ENCODE results near the gene ARHGEF12. TPM values are rescaled to one million over a fixed set of nuclear protein-coding genes. Genes with fewer than 3 reads are reported as not detected.

Gene ARHGEF12
- total and polyA plus RNA-seq, 4 experiments from 2014 or later: 0.80 to 5.0 (median 3.8) TPM

- DNase-seq: no peak
- Histone ChIP-seq H3K4me1 (ENCODE audit: insufficient read depth, low read length) (no peaks in the 10 kb centered on the region), H3K9me3 (ENCODE audit: control insufficient read depth in 1 of 2, low read length in 2 of 2) (no peaks in the 10 kb centered on the region), H3K4me3 (ENCODE audit: low read length in 2 of 2) (no peak overlapping the region), H3K27me3 (ENCODE audit: insufficient read depth, low read length) (peaks cover 7% of the 10 kb centered on the region), H3K36me3 (ENCODE audit: insufficient read depth, low read length) (no peaks in the 10 kb centered on the region), H3K27ac (ENCODE audit: low read depth, low read length) (no peak overlapping the region)
- H3K9me3 Mint-ChIP-seq: peaks cover 0 to 2% (median 0%) of the 10 kb centered on the region in 8 donors
- CTCF ChIA-PET (ENCODE audit: partially characterized antibody): no interaction called here
- no peaks in the 10 kb centered on the region for H3K36me3 Mint-ChIP-seq
- POLR2A ChIA-PET (ENCODE audit: partially characterized antibody): no interaction called here
- H3K27ac Mint-ChIP-seq: no peak overlapping the region
- peaks cover 0 to 12% (median 2%) of the 10 kb centered on the region in 4 donors for H3K4me1 Mint-ChIP-seq
- intact Hi-C loops (cut with micrococcal nuclease): no loop called here
- H3K27me3 Mint-ChIP-seq: peaks cover 67% of the 10 kb centered on the region in 2 donors
- peak overlapping the region in 7 of 8 donors; percentile 5 to 69 (median 50) for H3K4me3 Mint-ChIP-seq
Observed at GRCh38 chr11:120512739-120513435, 176.7 kb downstream of the ARHGEF12 start.

DNA sequence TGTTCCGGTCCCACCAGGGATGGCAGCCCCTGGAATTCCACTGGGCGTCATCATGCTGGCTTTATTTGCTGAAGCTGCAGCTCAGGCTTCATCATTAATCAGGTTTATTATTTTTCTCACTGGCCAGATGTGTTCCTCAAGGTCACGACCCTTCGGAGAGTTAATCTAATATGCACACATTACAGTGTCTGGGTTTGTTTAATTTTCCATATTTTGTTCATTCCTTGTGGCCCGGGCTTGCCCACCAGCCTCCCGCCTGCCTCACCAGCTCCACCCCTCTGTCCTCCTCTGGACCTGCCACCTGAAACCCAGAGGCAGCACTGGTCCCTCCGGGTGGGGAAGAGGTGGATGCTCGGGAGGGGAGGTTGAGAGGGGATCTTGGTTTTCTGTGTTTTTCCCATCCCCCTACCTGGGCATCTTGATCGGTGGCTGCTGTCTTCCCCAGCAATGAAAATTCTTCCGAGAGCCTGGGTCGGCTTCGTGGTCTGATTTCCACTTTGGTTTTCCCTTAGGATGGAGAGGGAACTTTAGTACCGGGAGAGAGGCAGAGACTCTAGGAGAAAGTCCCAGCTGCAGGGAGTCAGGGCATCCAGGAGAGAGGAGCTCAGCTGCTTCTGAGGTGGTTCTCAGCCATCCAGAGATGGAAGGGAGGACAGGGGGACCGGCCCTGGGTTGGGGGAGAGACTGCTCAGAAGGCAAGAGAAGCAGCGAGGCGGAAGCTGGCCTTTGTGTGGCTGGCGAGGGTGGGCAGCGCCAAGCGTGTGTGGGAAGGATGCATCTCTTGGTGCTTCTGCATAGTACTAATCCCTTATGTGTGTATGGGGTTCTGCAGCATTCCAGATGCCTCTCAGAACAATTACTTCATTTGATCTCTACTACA, 177.5 kb downstream of the ARHGEF12 start:
- Mint-ChIP-seq H3K4me1 (peaks cover 0 to 12% (median 2%) of the 10 kb centered on the region in 4 donors), H3K27me3 (peaks cover 61 to 64% of the 10 kb centered on the region in 2 donors), H3K27ac (no peak overlapping the region), H3K4me3 (peak overlapping the region in 4 of 8 donors; percentile 10 to 52 (median 45)), H3K36me3 (no peaks in the 10 kb centered on the region), H3K9me3 (peaks cover 0 to 2% (median 0%) of the 10 kb centered on the region in 8 donors)
- CTCF ChIA-PET (ENCODE audit: partially characterized antibody): no interaction called here
- Histone ChIP-seq H3K9me3 (ENCODE audit: control insufficient read depth in 1 of 2, low read length in 2 of 2) (no peaks in the 10 kb centered on the region), H3K27me3 (ENCODE audit: insufficient read depth, low read length) (peaks cover 7% of the 10 kb centered on the region), H3K36me3 (ENCODE audit: insufficient read depth, low read length) (no peaks in the 10 kb centered on the region), H3K27ac (ENCODE audit: low read depth, low read length) (no peak overlapping the region), H3K4me1 (ENCODE audit: insufficient read depth, low read length) (no peaks in the 10 kb centered on the region), H3K4me3 (ENCODE audit: low read length in 2 of 2) (no peak overlapping the region)
- intact Hi-C loops (cut with micrococcal nuclease): no loop called here
- no peak for DNase-seq
- POLR2A ChIA-PET (ENCODE audit: partially characterized antibody): no interaction called here

- Histone ChIP-seq H3K4me1 (ENCODE audit: insufficient read depth, low read length) (no peaks in the 10 kb centered on the region), H3K4me3 (ENCODE audit: low read length in 2 of 2) (no peak overlapping the region), H3K9me3 (ENCODE audit: control insufficient read depth in 1 of 2, low read length in 2 of 2) (no peaks in the 10 kb centered on the region), H3K27me3 (ENCODE audit: insufficient read depth, low read length) (peaks cover 7% of the 10 kb centered on the region), H3K27ac (ENCODE audit: low read depth, low read length) (no peak overlapping the region), H3K36me3 (ENCODE audit: insufficient read depth, low read length) (no peaks in the 10 kb centered on the region)
- DNase-seq: no peak
- ChIA-PET POLR2A (ENCODE audit: partially characterized antibody) (no interaction called here), CTCF (ENCODE audit: partially characterized antibody) (interaction anchor here (0.9 kb wide), 1 partner anchor 26 kb away, joined by 3 read pairs; no protein-coding TSS in a partner anchor)
- Mint-ChIP-seq H3K4me1 (peaks cover 0 to 8% (median 2%) of the 10 kb centered on the region in 4 donors), H3K36me3 (no peaks in the 10 kb centered on the region), H3K9me3 (peaks cover 0 to 2% (median 0%) of the 10 kb centered on the region in 8 donors), H3K27me3 (peaks cover 54 to 60% of the 10 kb centered on the region in 2 donors), H3K27ac (peak overlapping the region in 2 of 7 donors; percentile 9 to 17), H3K4me3 (peak overlapping the region in 2 of 8 donors; percentile 26 to 39)
- intact Hi-C loops (cut with micrococcal nuclease): no loop called here
Observed at GRCh38 chr11:120514541-120515121, 178.4 kb downstream of the ARHGEF12 start.

GRCh38 chr11:120515186-120515723, 179.0 kb downstream of the ARHGEF12 start:
- Histone ChIP-seq H3K27me3 (ENCODE audit: insufficient read depth, low read length) (peaks cover 7% of the 10 kb centered on the region), H3K27ac (ENCODE audit: low read depth, low read length) (no peak overlapping the region), H3K4me3 (ENCODE audit: low read length in 2 of 2) (no peak overlapping the region), H3K36me3 (ENCODE audit: insufficient read depth, low read length) (no peaks in the 10 kb centered on the region), H3K9me3 (ENCODE audit: control insufficient read depth in 1 of 2, low read length in 2 of 2) (no peaks in the 10 kb centered on the region), H3K4me1 (ENCODE audit: insufficient read depth, low read length) (no peaks in the 10 kb centered on the region)
- intact Hi-C loops (cut with micrococcal nuclease): no loop called here
- Mint-ChIP-seq H3K4me1 (peaks cover 0 to 8% (median 2%) of the 10 kb centered on the region in 4 donors), H3K36me3 (no peaks in the 10 kb centered on the region), H3K4me3 (no peak overlapping the region), H3K27ac (no peak overlapping the region), H3K9me3 (peaks cover 0 to 2% (median 0%) of the 10 kb centered on the region in 8 donors), H3K27me3 (peaks cover 51 to 54% of the 10 kb centered on the region in 2 donors)
- ChIA-PET CTCF (ENCODE audit: partially characterized antibody) (interaction anchor here (0.9 kb wide), 1 partner anchor 27 kb away, joined by 3 read pairs; no protein-coding TSS in a partner anchor), POLR2A (ENCODE audit: partially characterized antibody) (no interaction called here)
- no peak for DNase-seq

- POLR2A ChIA-PET (ENCODE audit: partially characterized antibody): no interaction called here
Observed at GRCh38 chr11:120516461-120517389, 180.5 kb downstream of the ARHGEF12 start.

DNA sequence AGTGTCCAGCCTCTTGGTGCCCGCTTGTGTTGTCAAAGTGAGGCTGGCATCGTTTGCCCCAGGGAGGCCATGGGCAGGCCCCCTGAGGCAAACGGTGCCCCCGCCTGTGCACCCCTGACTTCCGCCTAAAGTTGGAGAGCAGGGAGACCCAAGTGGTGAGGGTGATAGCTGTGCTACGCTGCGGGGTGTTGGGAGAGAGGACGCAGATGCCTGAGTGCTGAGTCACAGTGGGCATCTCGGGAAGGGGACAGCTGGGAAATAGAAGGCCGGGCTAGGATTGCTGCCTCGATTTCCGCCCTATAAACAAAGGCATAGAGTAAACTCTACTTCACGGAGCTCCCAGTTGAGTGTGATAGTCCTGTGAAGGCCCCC, 181.2 kb downstream of the ARHGEF12 start:
- no peak overlapping the region for H3K27ac Mint-ChIP-seq
- Histone ChIP-seq H3K36me3 (ENCODE audit: insufficient read depth, low read length) (no peaks in the 10 kb centered on the region), H3K4me1 (ENCODE audit: insufficient read depth, low read length) (no peaks in the 10 kb centered on the region), H3K4me3 (ENCODE audit: low read length in 2 of 2) (no peak overlapping the region), H3K27ac (ENCODE audit: low read depth, low read length) (no peak overlapping the region), H3K27me3 (ENCODE audit: insufficient read depth, low read length) (no peaks in the 10 kb centered on the region), H3K9me3 (ENCODE audit: control insufficient read depth in 1 of 2, low read length in 2 of 2) (no peaks in the 10 kb centered on the region)
- ChIA-PET CTCF (ENCODE audit: partially characterized antibody) (no interaction called here), POLR2A (ENCODE audit: partially characterized antibody) (no interaction called here)
- H3K36me3 Mint-ChIP-seq: no peaks in the 10 kb centered on the region
- intact Hi-C loops (cut with micrococcal nuclease): no loop called here
- H3K4me1 Mint-ChIP-seq: peaks cover 0 to 8% (median 0%) of the 10 kb centered on the region in 4 donors
- DNase-seq: no peak
- peaks cover 0 to 2% (median 0%) of the 10 kb centered on the region in 8 donors for H3K9me3 Mint-ChIP-seq
- H3K27me3 Mint-ChIP-seq: peaks cover 44 to 50% of the 10 kb centered on the region in 2 donors
- no peak overlapping the region for H3K4me3 Mint-ChIP-seq

More at GRCh38 chr11:120516461-120517389, 180.5 kb downstream of the ARHGEF12 start:
- H3K9me3 ChIP-seq (ENCODE audit: control insufficient read depth in 1 of 2, low read length in 2 of 2): no peaks in the 10 kb centered on the region
- H3K27ac ChIP-seq (ENCODE audit: low read depth, low read length): no peak overlapping the region
- no peaks in the 10 kb centered on the region for H3K36me3 ChIP-seq (ENCODE audit: insufficient read depth, low read length)
- Mint-ChIP-seq H3K36me3 (no peaks in the 10 kb centered on the region), H3K9me3 (peaks cover 0 to 2% (median 0%) of the 10 kb centered on the region in 8 donors), H3K4me1 (peaks cover 0 to 8% (median 0%) of the 10 kb centered on the region in 4 donors), H3K27me3 (peaks cover 44 to 50% of the 10 kb centered on the region in 2 donors), H3K4me3 (no peak overlapping the region), H3K27ac (no peak overlapping the region)
- H3K4me3 ChIP-seq (ENCODE audit: low read length in 2 of 2): no peak overlapping the region
- H3K4me1 ChIP-seq (ENCODE audit: insufficient read depth, low read length): no peaks in the 10 kb centered on the region
- DNase-seq: no peak
- intact Hi-C loops (cut with micrococcal nuclease): no loop called here
- no peaks in the 10 kb centered on the region for H3K27me3 ChIP-seq (ENCODE audit: insufficient read depth, low read length)
- CTCF ChIA-PET (ENCODE audit: partially characterized antibody): no interaction called here

Data from CD4-positive, alpha-beta memory T cell (primary cell).